Aorta (tissue), 5 donors: ENCODE results near the gene PRXL2A. TPM values are rescaled to one million over a fixed set of nuclear protein-coding genes. Genes with fewer than 3 reads are reported as not detected.

ENCODE experiments used
- ATAC-seq: fragments of 200-7000 bp; cut with Tn5 transposase; one replicate; pipeline ENCODE4 v1.9.1; 2022; ENCODE audit warnings: moderate library complexity; ENCODE audit not compliant: low FRiP score
- DNase-seq, 2 donors: peaks; one replicate each; pipeline ENCODE4 v3.0.0-alpha.2; 2020
- H3K27ac ChIP-seq, 2 donors: one replicate each; pipeline ENCODE4 v1.5.1; 2013; ENCODE audit warnings: low read length in 2 of 2, mild to moderate bottlenecking in 2 of 2, moderate library complexity in 2 of 2, control low read depth in 1 of 2, inconsistent platforms in 1 of 2, low read depth in 1 of 2
- H3K27me3 ChIP-seq, 2 donors: one replicate each; pipeline ENCODE4 v1.6.1; 2013; ENCODE audit warnings: control low read depth in 1 of 2, low read length in 1 of 2, mild to moderate bottlenecking in 1 of 2, moderate library complexity in 1 of 2; ENCODE audit not compliant: insufficient read depth in 2 of 2, control insufficient read depth in 1 of 2
- H3K36me3 ChIP-seq, 2 donors: one replicate each; pipeline ENCODE4 v1.6.1; 2013; ENCODE audit warnings: control low read depth in 1 of 2, low read length in 1 of 2, mild to moderate bottlenecking in 1 of 2; ENCODE audit not compliant: insufficient read depth in 2 of 2, control insufficient read depth in 1 of 2
- H3K4me1 ChIP-seq, 2 donors: one replicate each; pipeline ENCODE4 v1.6.1; 2013; ENCODE audit warnings: low read length in 2 of 2, control low read depth in 1 of 2, mild to moderate bottlenecking in 1 of 2, moderate library complexity in 1 of 2; ENCODE audit not compliant: insufficient read depth in 2 of 2, control insufficient read depth in 1 of 2
- H3K4me3 ChIP-seq, 2 donors: one replicate each; pipeline ENCODE4 v1.5.1; 2013; ENCODE audit warnings: low read length in 2 of 2, control low read depth in 1 of 2, mild to moderate bottlenecking in 1 of 2
- H3K9me3 ChIP-seq: one replicate; pipeline ENCODE4 v1.6.1; 2013; ENCODE audit warnings: mild to moderate bottlenecking, low read length; ENCODE audit not compliant: control insufficient read depth
- WGBS, 2 donors: extraction: QIAGEN DNeasy Blood & Tissue Kit; methylation state at CpG; one replicate each; pipeline ENCODE4 v1.1.7; 2013; 5-methylcytosine and 5-hydroxymethylcytosine counted together
- intact Hi-C, 2 donors: fragments of 100-400 bp; cut with DNase I; formaldehyde crosslinking; loops; one replicate each; pipeline versions ENCODE4 v1.14.2 to v1.15.0; 2022
- polyA plus RNA-seq, 2 donors: library from polyadenylated mRNA; stranded (reverse); fragments of 200-250 nt; gene quantifications; one replicate each; pipeline ENCODE4 v1.2.3, GENCODE V29; 2013
- total RNA-seq, 2 donors: library from RNA; stranded (reverse); fragmentation: NEBNext Ultra II Directional; extraction: Animal tissue kit (Norgen Biotek cat#: 25700); gene quantifications; one replicate each; pipeline ENCODE4 v1.2.1, GENCODE V29; 2021
- donor health status: healthy with polysubstance abuse.
- donor health status: Bipolar disorder and iron deficiency.
- donor health status: DM: no; HTN: no; CAD: no.
- donor health status: DM: no; HTN: no; CAD: no.
- donor health status: DM: yes; HTN: yes; CAD: no.

Gene PRXL2A
- total and polyA plus RNA-seq, 4 donors = 15.6 to 43.1 (median 36.0) TPM

GRCh38 chr10:80465839-80466590 is 57.7 kb downstream of the PRXL2A start:
- DNase-seq (no peak), ATAC-seq (no peak)
- Histone ChIP-seq H3K27me3 (no peaks in the 10 kb centered on the region), H3K27ac (no peak overlapping the region), H3K4me1 (no peaks in the 10 kb centered on the region), H3K36me3 (no peaks in the 10 kb centered on the region), H3K4me3 (no peak overlapping the region), H3K9me3 (no peaks in the 10 kb centered on the region)
- intact Hi-C loops = no loop called here
- 96 to 97% methylated on average over 10 of the region's 10 CpGs for WGBS, 2 donors

- Histone ChIP-seq H3K9me3 (no peaks in the 10 kb centered on the region), H3K4me1 (no peaks in the 10 kb centered on the region), H3K27ac (no peak overlapping the region), H3K27me3 (no peaks in the 10 kb centered on the region), H3K4me3 (no peak overlapping the region), H3K36me3 (no peaks in the 10 kb centered on the region)
- ATAC-seq (no peak), DNase-seq (no peak)
- 91% methylated on average over 10 of the region's 10 CpGs for WGBS, 2 donors
- intact Hi-C loops = no loop called here
Measured at GRCh38 chr10:80466724-80467326, 58.5 kb downstream of the PRXL2A start.

- no peaks in the 10 kb centered on the region for H3K27me3 ChIP-seq
- peak; percentile 76 for ATAC-seq
- 78 to 84% methylated on average over 6 of the region's 6 CpGs for WGBS, 2 donors
- no peak overlapping the region for H3K4me3 ChIP-seq
- no peaks in the 10 kb centered on the region for H3K4me1 ChIP-seq
- no peaks in the 10 kb centered on the region for H3K36me3 ChIP-seq
- intact Hi-C loops = no loop called here
- DNase-seq = peak; percentile 67 to 79
- no peak overlapping the region for H3K27ac ChIP-seq
- no peaks in the 10 kb centered on the region for H3K9me3 ChIP-seq
Measured at GRCh38 chr10:80468002-80468401, 59.7 kb downstream of the PRXL2A start.

- Histone ChIP-seq H3K27me3 (no peaks in the 10 kb centered on the region), H3K36me3 (no peaks in the 10 kb centered on the region), H3K9me3 (no peaks in the 10 kb centered on the region), H3K27ac (no peak overlapping the region), H3K4me3 (no peak overlapping the region), H3K4me1 (no peaks in the 10 kb centered on the region)
- intact Hi-C loops = no loop called here
- DNase-seq (peak in 1 of 2 donors; percentile 48), ATAC-seq (no peak)
- 91 to 92% methylated on average over 7 of the region's 7 CpGs for WGBS, 2 donors
Measured at GRCh38 chr10:80468806-80469421, 60.6 kb downstream of the PRXL2A start.

- H3K27me3 ChIP-seq = no peaks in the 10 kb centered on the region
- no peaks in the 10 kb centered on the region for H3K36me3 ChIP-seq
- DNase-seq = no peak
- no peak overlapping the region for H3K27ac ChIP-seq
- 97 to 98% methylated on average over 3 of the region's 3 CpGs for WGBS, 2 donors
- ATAC-seq = no peak
- no peaks in the 10 kb centered on the region for H3K9me3 ChIP-seq
- no peak overlapping the region for H3K4me3 ChIP-seq
- intact Hi-C loops = no loop called here
- H3K4me1 ChIP-seq = no peaks in the 10 kb centered on the region
Measured at GRCh38 chr10:80470266-80470665, 61.9 kb downstream of the PRXL2A start.

GRCh38 chr10:80471001-80471400 is 62.6 kb downstream of the PRXL2A start:
- H3K4me3 ChIP-seq = no peak overlapping the region
- no peaks in the 10 kb centered on the region for H3K27me3 ChIP-seq
- DNase-seq = no peak
- intact Hi-C loops = no loop called here
- no peak overlapping the region for H3K27ac ChIP-seq
- no peak for ATAC-seq
- no peaks in the 10 kb centered on the region for H3K9me3 ChIP-seq
- H3K36me3 ChIP-seq = no peaks in the 10 kb centered on the region
- 87 to 94% methylated on average over 3 of the region's 3 CpGs for WGBS, 2 donors
- H3K4me1 ChIP-seq = no peaks in the 10 kb centered on the region

GRCh38 chr10:80471715-80472233 is 63.4 kb downstream of the PRXL2A start:
- Histone ChIP-seq H3K4me3 (no peak overlapping the region), H3K27me3 (no peaks in the 10 kb centered on the region), H3K4me1 (no peaks in the 10 kb centered on the region), H3K9me3 (no peaks in the 10 kb centered on the region), H3K27ac (no peak overlapping the region), H3K36me3 (no peaks in the 10 kb centered on the region)
- intact Hi-C loops = no loop called here
- no peak for DNase-seq
- no peak for ATAC-seq
- WGBS, 2 donors = 80 to 86% methylated on average over 4 of the region's 4 CpGs

- Histone ChIP-seq H3K36me3 (no peaks in the 10 kb centered on the region), H3K4me1 (no peaks in the 10 kb centered on the region), H3K9me3 (no peaks in the 10 kb centered on the region), H3K27ac (no peak overlapping the region), H3K4me3 (no peak overlapping the region), H3K27me3 (no peaks in the 10 kb centered on the region)
- 63 to 69% methylated on average over 9 of the region's 9 CpGs for whole genome bisulfite sequencing, 2 donors
- intact Hi-C loops = no loop called here
- ATAC-seq = no peak
- no peak for DNase-seq
Measured at GRCh38 chr10:80472234-80473095, 64.1 kb downstream of the PRXL2A start.
